Cardiac fibroblast (primary cell): ENCODE data around the gene HES5.

Experiments
- DNase-seq, 2 donors: peaks; one replicate each; pipeline versions ENCODE4 v3.0.0 to v3.0.0-alpha.2; 2010; ENCODE audit warnings: low read depth in 2 of 2
- H3K4me3 ChIP-seq, 2 donors: replicated peaks in 1 of 2; 1 replicate in 1 of 2; 2 replicates in 1 of 2; pipeline ENCODE4 v1.5.1; 2011; ENCODE audit warnings: low read depth in 2 of 2, low read length in 2 of 2, mild to moderate bottlenecking in 2 of 2, moderate library complexity in 1 of 2
- CTCF ChIP-seq: IDR thresholded peaks from one replicate; pipeline ENCODE4 v1.5.1; 2011; ENCODE audit warnings: low read depth, mild to moderate bottlenecking, low read length, inconsistent platforms

Gene HES5

GRCh38 chr1:2497891-2498290 is 32.2 kb downstream of the HES5 start:
- H3K4me3 ChIP-seq, result no peak overlapping the region
- TF ChIP-seq CTCF, result no peak
- DNase-seq, result no peak

GRCh38 chr1:2496746-2497145 is 33.3 kb downstream of the HES5 start:
- DNase-seq, result no peak
- H3K4me3 ChIP-seq, result no peak overlapping the region
- no peak for TF ChIP-seq CTCF

- H3K4me3 ChIP-seq, result no peak overlapping the region
- no peak for DNase-seq
- no peak for TF ChIP-seq CTCF
These were observed 33.9 kb downstream of the HES5 start for GRCh38 chr1:2496087-2496622.

- no peak for DNase-seq
- TF ChIP-seq CTCF, result no peak
- no peak overlapping the region for H3K4me3 ChIP-seq
These were observed 34.5 kb downstream of the HES5 start for GRCh38 chr1:2495546-2495945.

- TF ChIP-seq CTCF, result no peak
- H3K4me3 ChIP-seq, result no peak overlapping the region
- DNase-seq, result no peak
These were observed 35.0 kb downstream of the HES5 start for GRCh38 chr1:2495026-2495425.

GRCh38 chr1:2494323-2494693 is 35.8 kb downstream of the HES5 start:
- H3K4me3 ChIP-seq, result no peak overlapping the region
- TF ChIP-seq CTCF, result no peak
- DNase-seq, result peak; percentile 30 to 46

- no peak for TF ChIP-seq CTCF
- no peak overlapping the region for H3K4me3 ChIP-seq
- no peak for DNase-seq
These were observed 36.3 kb downstream of the HES5 start for GRCh38 chr1:2493691-2494322.
